GM12891 (cell line): ENCODE measurements around the gene NDOR1.

ENCODE experiments used
- DNase-seq: peaks from one replicate; pipeline ENCODE4 v3.0.0; 2011; ENCODE audit warnings: low spot score; ENCODE audit not compliant: insufficient read length
- FAIRE-seq: peaks from 2 replicates; lab custom pipeline; 2011; peaks lifted over from hg19 to GRCh38; lab: Jason Lieb, UNC
- PAX5 ChIP-seq: IDR thresholded peaks from 2 replicates; pipeline ENCODE4 v1.6.1; 2011; ENCODE audit warnings: low read length, moderate library complexity, mild to moderate bottlenecking; ENCODE audit not compliant: insufficient read depth, severe bottlenecking
- POLR2A ChIP-seq: IDR thresholded peaks from 2 replicates; pipeline ENCODE4 v1.6.1; 2011; ENCODE audit warnings: low read depth, low read length, control low read depth
- POLR2AphosphoS5 ChIP-seq: IDR thresholded peaks from 2 replicates; pipeline ENCODE4 v1.6.1; 2011; ENCODE audit warnings: low read depth, low read length, control low read depth
- POU2F2 ChIP-seq: IDR thresholded peaks from 2 replicates; pipeline ENCODE4 v1.6.1; 2011; ENCODE audit warnings: low read depth, mild to moderate bottlenecking, control low read depth, low read length, moderate library complexity
- SPI1 ChIP-seq: IDR thresholded peaks from 2 replicates; pipeline ENCODE4 v1.6.1; 2011; ENCODE audit warnings: low read depth, low read length, control low read depth
- TAF1 ChIP-seq: IDR thresholded peaks from 2 replicates; pipeline ENCODE4 v1.6.1; 2011; ENCODE audit warnings: low read depth, low read length, control low read depth

NDOR1 gene

DNA sequence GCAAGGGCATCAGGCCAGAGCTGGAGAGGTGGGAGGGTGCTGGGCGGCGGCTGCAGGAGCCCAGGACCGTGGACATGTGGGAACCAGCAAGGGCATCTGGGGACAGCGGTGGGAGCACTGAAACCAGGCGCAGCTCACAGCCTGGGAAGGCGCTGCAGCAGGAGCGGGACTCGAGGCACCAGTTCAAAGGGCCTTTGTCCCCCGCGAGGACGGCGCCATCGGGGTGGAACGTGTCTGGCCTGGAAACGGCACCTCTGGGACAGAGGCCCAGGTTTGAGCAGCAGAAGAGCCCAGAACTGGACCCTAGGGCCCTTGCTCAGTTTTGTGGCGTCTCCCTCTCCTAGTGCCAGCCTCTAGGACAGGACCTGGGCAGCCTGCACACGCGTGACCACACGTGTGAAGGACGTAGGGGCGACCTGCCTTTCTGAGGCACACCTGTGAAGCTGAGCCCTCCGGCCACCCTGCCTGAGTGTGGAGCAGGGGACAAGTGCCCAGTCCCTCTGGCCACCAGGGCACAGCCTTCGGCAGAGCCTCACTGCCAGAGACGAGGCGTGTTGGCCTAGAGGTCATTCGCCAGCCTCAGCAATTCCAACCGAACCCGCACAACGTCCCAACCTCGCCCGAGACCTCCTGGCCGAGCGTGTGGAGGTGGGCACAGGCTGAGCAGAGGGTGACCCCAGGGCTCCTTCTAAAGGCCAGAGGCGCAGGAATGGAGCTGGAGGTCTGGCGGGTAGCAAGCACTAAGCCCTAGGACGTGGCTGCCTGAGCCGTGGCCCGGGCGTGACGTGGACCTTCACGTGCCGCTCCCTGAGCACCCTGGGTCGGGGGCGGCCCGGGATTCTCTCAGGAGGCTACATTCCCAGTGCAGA lies 31.5 kb upstream of the NDOR1 start:
- DNase-seq: no peak
- FAIRE-seq: no peak
- TF ChIP-seq POU2F2: no peak
- no peak for TF ChIP-seq POLR2A
- TF ChIP-seq TAF1: no peak
- TF ChIP-seq PAX5: no peak
- TF ChIP-seq SPI1: no peak
- no peak for TF ChIP-seq POLR2AphosphoS5

DNA sequence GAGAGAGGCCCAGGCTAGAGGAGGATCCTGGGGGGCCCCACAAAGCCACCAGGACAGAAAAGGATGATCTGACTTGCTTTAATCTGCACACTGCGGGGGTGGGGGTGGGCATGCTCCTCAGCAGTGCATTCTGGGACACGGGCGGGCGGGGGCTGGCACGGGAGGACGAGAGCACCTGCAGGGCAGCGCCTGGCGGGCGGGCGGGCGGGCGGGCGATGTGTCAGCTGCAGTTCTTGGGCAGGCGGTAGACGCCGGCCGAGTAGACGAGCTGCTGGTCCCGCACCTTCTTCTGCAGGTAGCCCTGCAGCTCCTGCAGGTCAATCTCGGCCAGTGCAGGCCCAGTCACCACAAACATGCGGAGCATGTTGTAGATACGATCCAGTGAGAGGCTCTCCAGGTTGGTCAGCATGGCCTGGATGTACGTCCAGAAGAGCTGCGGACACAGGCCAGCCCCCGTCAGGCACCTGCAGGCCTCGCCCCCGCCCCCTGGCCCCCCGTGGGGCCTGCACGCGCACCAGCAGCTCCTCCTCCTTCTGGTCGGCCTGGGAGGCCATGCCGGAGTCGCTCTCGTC lies 30.7 kb upstream of the NDOR1 start:
- no peak for TF ChIP-seq TAF1
- no peak for TF ChIP-seq POLR2A
- no peak for TF ChIP-seq POLR2AphosphoS5
- no peak for TF ChIP-seq POU2F2
- no peak for TF ChIP-seq SPI1
- no peak for TF ChIP-seq PAX5
- DNase-seq: no peak
- FAIRE-seq: no peak

GRCh38 chr9:137175345-137175961 lies 30.0 kb upstream of the NDOR1 start:
- DNase-seq (no peak), FAIRE-seq (no peak)
- no peak for TF ChIP-seq PAX5
- 0 out of 2 replicates have a peak, but pooled peaks have one; percentile 12 for TF ChIP-seq POLR2A

GRCh38 chr9:137176302-137177182 lies 29.0 kb upstream of the NDOR1 start:
- FAIRE-seq (peak; percentile 87), DNase-seq (peak; percentile 89)
- TF ChIP-seq SPI1 (no peak), PAX5 (no peak), POU2F2 (no peak), TAF1 (no peak), POLR2AphosphoS5 (no peak), POLR2A (no peak)

DNA sequence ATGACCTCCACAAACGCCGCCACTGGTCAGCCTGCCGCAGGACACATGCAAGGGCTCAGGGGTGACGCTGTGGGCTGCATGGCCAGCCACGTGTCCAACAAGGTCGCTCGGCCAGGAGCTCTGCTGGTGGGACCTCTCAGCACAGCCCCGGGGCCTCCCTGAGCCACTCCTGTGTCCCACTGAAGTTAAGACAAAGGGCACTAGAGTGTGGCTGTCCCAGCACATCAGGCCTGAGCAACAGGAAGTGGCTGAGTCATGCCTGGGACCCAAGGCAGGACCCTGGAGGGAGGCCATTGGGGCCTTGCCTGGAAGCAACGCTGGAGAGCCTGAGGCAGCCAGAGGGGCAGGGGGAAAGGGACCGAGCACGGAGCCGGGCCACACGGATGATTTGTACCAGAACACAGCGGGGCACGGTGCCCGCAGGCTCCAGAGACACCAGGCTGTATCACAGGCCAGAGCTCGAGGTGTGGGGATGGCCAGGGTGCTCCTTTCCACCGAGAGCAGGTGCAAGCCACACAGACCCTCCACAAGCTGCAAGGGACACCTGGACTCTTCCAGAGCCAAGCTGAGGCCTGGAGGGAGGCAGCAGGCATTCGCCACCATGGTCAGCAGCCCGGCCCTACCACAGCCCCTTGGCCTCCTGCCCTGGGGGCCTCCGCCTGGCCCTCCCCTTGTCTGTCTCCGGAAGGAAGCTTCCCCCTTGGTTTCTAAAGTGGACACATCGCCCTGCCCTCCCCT lies 27.1 kb upstream of the NDOR1 start:
- TF ChIP-seq POLR2A: no peak
- TF ChIP-seq POLR2AphosphoS5: no peak
- TF ChIP-seq SPI1: no peak
- no peak for TF ChIP-seq TAF1
- TF ChIP-seq PAX5: no peak
- TF ChIP-seq POU2F2: no peak
- DNase-seq (no peak), FAIRE-seq (no peak)

GRCh38 chr9:137178939-137179630 lies 26.4 kb upstream of the NDOR1 start:
- FAIRE-seq (no peak), DNase-seq (no peak)
- TF ChIP-seq PAX5: no peak
- TF ChIP-seq TAF1: no peak
- no peak for TF ChIP-seq POLR2AphosphoS5
- TF ChIP-seq SPI1: no peak
- no peak for TF ChIP-seq POU2F2
- no peak for TF ChIP-seq POLR2A

GRCh38 chr9:137179761-137180160 lies 25.7 kb upstream of the NDOR1 start:
- FAIRE-seq: no peak
- no peak for DNase-seq
- TF ChIP-seq SPI1: no peak
- TF ChIP-seq TAF1: no peak

GRCh38 chr9:137180491-137180890 lies 25.0 kb upstream of the NDOR1 start:
- no peak for FAIRE-seq
- TF ChIP-seq POLR2AphosphoS5 (no peak), PAX5 (no peak), SPI1 (no peak), TAF1 (no peak)
- no peak for DNase-seq

DNA sequence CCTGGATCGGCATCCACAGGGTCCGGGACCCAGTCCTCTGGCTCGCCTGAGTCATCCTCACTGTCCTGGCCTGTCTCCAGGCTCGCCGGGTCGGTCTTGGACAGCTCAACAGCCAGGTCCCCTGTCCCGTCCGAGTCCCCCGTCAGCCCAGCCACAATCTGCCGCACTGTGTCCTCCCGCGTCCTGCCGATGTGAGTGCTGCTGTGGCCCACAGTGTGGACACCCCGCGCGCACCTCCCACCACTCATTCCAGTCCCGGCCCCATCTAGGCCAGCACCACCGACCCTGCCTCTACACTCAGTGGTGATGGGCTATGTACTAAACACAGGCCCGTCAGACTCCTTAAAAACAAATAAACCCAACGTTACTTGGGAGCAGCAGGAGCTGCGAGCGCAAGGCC lies 23.8 kb upstream of the NDOR1 start:
- FAIRE-seq (no peak), DNase-seq (no peak)
- TF ChIP-seq POU2F2 (no peak), PAX5 (no peak), SPI1 (no peak), POLR2AphosphoS5 (no peak)
